A673 (cell line): ENCODE measurements around the gene CARMIL1.

Experiments used
- CTCF ChIP-seq: fragments of 300-800, 200-600 bp; sonication (generic); conservative IDR thresholded peaks from 2 replicates; pipeline ENCODE4 v1.5.1; 2017; ENCODE audit warnings: low read depth, mild to moderate bottlenecking, antibody characterized with exemption, low read length, moderate library complexity, mixed read lengths
- EZH2 ChIP-seq: fragments of 200-600 bp; sonication (generic); IDR thresholded peaks from 2 replicates; pipeline ENCODE4 v1.6.1; 2017; ENCODE audit warnings: borderline replicate concordance, low read depth, mild to moderate bottlenecking, mixed read lengths, antibody characterized with exemption, low read length; ENCODE audit not compliant: poor library complexity, severe bottlenecking

GRCh38 chr6:25436760-25437159 is 157.6 kb downstream of the CARMIL1 start:
- TF ChIP-seq CTCF = no peak
- no peak for TF ChIP-seq EZH2
